ENCODE measurements around the gene SRPK2.
"Not testable (repeated sequence)": the region's sequence is repeated elsewhere in the genome, so short reads cannot be mapped to it uniquely, and the experiment has no call there.

Gene SRPK2

DNA sequence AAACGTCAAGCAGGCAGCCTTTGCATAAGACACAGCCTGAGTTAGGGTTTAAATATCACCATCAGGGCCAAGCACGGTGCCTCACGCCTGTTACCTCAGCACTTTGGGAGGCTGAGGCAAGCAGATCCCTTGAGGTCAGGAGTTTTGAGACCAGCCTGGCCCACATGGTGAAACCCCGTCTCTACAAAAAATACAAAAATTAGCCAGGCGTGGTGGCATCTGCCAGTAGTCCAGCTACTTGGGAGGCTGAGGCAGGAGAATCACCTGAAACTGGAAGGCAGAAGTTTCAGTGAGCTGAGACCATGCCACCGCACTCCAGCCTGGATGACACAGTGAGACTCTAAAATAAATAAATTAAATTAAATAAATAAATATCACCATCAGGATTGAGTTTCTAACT, 33.0 kb downstream of the SRPK2 start:
- in situ Hi-C loops (cut with MboI; ENCODE audit: low pct_unique_long_range_greater_than_20kb, low sequenced_read_pairs, unreplicated experiment): no loop called here
- no peak for TF ChIP-seq CTCF (IDR thresholded peaks at IDR 0.05; ENCODE audit: extremely low read depth, insufficient read depth, missing control alignments)
- no peak for DNase-seq (ENCODE audit: low spot score)

- no peak for DNase-seq (ENCODE audit: low spot score)
- in situ Hi-C loops (cut with MboI; ENCODE audit: low pct_unique_long_range_greater_than_20kb, low sequenced_read_pairs, unreplicated experiment): no loop called here
- no peak for TF ChIP-seq CTCF (IDR thresholded peaks at IDR 0.05; ENCODE audit: extremely low read depth, insufficient read depth, missing control alignments)
Measured at GRCh38 chr7:105354383-105354782, 34.3 kb downstream of the SRPK2 start.

DNA sequence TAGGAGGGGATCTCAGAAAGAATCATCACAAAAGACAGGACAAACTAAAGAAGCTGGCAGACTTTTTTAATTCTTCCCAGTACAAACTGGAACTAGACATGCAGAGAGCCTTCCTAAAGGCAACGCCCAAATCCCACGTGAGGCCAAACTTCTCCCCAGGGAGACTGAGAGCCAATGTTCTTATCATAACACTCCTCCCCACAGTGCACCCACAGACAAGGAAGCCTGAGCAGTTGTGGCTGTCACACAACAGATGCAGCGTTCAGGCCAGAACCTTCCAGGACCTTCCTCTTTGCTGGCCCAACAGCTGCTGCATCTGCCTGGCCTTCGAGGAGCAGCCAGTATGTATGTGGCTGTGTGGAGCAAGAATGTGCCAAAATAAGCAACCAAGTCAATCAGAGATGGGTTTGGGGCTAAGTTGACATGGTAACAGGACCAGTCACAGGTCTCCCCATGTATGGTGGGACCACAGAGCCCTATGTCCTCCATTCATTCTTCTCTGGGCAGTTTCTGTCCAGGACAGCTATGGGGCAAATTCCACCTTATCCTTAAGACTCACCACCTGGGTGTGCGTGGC, 34.9 kb downstream of the SRPK2 start:
- no peak for DNase-seq (ENCODE audit: low spot score)
- in situ Hi-C loops (cut with MboI; ENCODE audit: low pct_unique_long_range_greater_than_20kb, low sequenced_read_pairs, unreplicated experiment): no loop called here
- no peak for TF ChIP-seq CTCF (IDR thresholded peaks at IDR 0.05; ENCODE audit: extremely low read depth, insufficient read depth, missing control alignments)

DNA sequence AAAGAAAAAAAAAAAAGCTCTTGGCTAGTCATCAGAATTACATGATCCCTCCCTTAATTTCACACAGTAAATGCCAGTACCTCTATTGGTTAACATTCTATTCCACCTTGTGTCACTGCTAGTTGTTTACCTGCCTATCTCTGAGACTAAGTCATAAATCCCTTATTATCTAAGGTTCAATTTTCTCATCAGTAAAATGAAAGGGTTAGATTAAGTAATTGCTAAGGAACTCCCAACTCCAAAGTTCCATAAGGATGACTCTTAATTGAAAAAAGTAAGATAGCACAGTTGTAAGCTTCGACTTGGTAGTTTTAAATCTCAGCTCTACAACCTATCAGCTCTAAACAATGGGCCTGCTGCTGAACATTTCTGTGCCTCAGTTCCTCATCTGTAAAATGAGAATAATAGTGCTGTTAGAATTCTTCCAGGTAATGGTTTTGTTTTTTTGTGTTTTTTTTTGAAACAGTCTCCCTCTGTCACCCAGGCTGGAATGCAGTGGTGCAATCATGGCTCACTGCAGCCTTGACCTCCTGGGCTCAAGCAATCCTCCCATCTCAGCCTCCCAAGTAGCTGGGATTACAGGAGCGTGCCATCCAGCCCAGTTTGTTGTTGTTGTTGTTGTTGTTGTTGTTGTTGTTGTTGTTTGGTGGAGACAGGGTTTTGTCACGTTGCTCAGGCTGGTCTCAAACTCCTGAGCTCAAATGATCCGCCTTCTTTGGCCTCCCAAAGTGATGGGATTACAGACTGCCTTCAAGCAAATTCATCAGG, 35.6 kb downstream of the SRPK2 start:
- TF ChIP-seq CTCF (IDR thresholded peaks at IDR 0.05; ENCODE audit: extremely low read depth, insufficient read depth, missing control alignments): no peak
- in situ Hi-C loops (cut with MboI; ENCODE audit: low pct_unique_long_range_greater_than_20kb, low sequenced_read_pairs, unreplicated experiment): no loop called here

DNA sequence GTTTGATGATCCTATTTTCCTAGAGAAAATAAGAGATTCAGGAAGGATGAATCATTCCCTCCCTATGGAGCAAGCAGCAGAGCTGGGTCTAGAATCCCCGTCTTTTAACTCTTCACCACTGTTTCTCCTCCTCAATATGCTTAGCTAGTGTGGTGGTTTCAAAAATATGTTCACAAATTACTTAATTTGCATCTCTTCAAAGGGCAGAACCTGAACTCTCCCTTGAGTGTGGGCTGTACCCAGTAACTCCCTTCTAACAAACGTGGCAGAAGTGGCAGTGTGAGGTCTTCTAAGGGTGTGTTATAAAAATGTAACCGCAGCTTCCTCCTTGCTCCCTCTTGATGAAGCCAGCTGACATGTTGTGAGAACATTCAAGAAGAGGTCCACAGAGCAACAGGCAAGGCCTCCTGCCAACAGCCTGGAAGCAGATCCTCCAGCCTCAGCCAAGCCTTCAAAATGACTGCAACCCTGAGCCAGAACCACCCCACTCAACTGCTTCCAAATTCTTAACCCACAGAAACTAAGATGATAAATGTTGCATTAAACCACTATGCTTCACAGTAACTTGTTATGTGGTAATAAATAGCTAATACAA, 36.6 kb downstream of the SRPK2 start:
- no peak for TF ChIP-seq CTCF (IDR thresholded peaks at IDR 0.05; ENCODE audit: extremely low read depth, insufficient read depth, missing control alignments)
- DNase-seq (ENCODE audit: low spot score): peak; percentile 60
- in situ Hi-C loops (cut with MboI; ENCODE audit: low pct_unique_long_range_greater_than_20kb, low sequenced_read_pairs, unreplicated experiment): no loop called here

More for the DNA sequence above, 35.6 kb downstream of the SRPK2 start:
- no peak for DNase-seq (ENCODE audit: low spot score)

DNA sequence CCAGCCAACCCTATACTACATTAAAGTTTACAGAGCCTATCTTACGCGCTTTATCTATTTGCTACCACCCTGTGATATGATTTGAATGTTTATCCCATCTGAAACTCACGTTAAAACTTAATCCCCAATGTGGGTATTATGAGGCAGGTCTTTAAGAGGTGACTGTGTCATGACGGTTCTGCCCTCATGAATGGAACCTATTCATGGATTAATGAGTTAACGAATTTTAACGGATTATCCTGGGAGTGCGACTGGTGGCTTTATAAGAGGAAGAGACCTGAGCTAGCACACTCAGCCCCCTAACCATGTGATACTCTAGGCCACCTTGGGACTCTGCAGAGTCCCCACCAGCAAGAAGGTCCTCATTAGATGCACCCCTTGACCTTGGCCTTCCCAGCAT, 37.8 kb downstream of the SRPK2 start:
- in situ Hi-C loops (cut with MboI; ENCODE audit: low pct_unique_long_range_greater_than_20kb, low sequenced_read_pairs, unreplicated experiment): no loop called here
- DNase-seq (ENCODE audit: low spot score): no peak

DNA sequence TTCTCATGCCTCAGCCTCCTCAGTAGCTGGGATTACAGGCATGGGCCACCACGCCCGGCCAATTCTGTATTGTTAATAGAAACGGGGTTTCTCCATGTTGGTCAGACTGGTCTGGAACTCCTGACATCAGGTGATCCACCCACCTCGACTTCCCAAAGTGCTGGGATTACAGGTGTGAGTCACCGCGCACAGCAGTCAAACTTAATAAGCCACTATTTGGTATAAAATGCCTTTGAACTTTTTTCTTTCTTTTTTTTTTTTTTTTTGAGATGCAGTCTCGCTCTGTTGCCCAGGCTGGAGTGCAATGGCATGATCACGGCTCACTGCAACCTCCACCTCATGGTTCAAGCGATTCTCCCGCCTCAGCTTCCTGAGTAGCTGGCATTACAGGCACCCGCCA, 40.5 kb downstream of the SRPK2 start:
- in situ Hi-C loops (cut with MboI; ENCODE audit: low pct_unique_long_range_greater_than_20kb, low sequenced_read_pairs, unreplicated experiment); DNase-seq (ENCODE audit: low spot score): not testable (repeated sequence)

More for the DNA sequence above, 37.8 kb downstream of the SRPK2 start:
- no peak for TF ChIP-seq CTCF (IDR thresholded peaks at IDR 0.05; ENCODE audit: extremely low read depth, insufficient read depth, missing control alignments)

Measured in GM13977 (cell line).